ENCODE measurements around the gene UBD. TPM values are rescaled to one million over a fixed set of nuclear protein-coding genes. Genes with fewer than 3 reads are reported as not detected.

Gene UBD
- total and polyA plus RNA-seq, 9 of the 15 experiments (the other 6 are each of a cell fraction or from before 2014, with no cell fraction given) = not detected

- BruUV-seq (replicated peaks) = no TSS peak
- ATAC-seq (no peak), FAIRE-seq (peak; percentile 15), DNase-seq (ENCODE audit: extremely low read depth in 1 of 4, low spot score in 3 of 4) (no peak)
- WGBS (ENCODE audit: insufficient coverage, low coverage, missing lambda C conversion rate) = 14% methylated on average over 4 of the region's 4 CpGs
- no peak overlapping the region for H2AFZ ChIP-seq (ENCODE audit: low read depth, low read length)
- no peak overlapping the region for H3K4me2 ChIP-seq (ENCODE audit: insufficient read depth, low read length)
- intact Hi-C loops (cut with micrococcal nuclease) = no loop called here
- POLR2A ChIA-PET = interaction anchor here (0.6 to 1.8 kb wide), 3 partner anchors 9 to 1616 kb away, joined by 3 to 7 read pairs (median 4); no protein-coding TSS in a partner anchor
- CTCF ChIA-PET (ENCODE audit: low intra/inter-chr PET ratio) = no interaction called here
- H3K9me3 ChIP-seq (replicated peaks; ENCODE audit: control insufficient read depth, insufficient read depth, low read depth, low read length) = no peaks in the 10 kb centered on the region
- no peak overlapping the region for H3K27ac ChIP-seq (ENCODE audit: extremely low read depth, low read depth, low read length)
- H3K9ac ChIP-seq (ENCODE audit: insufficient read depth in 1 of 2, low read depth in 2 of 2, low read length in 2 of 2) = no peak overlapping the region
- no peak overlapping the region for H3K4me3 ChIP-seq
- no peaks in the 10 kb centered on the region for H3K9me1 ChIP-seq (ENCODE audit: control insufficient read depth, insufficient read depth, low read length)
- H3K4me1 ChIP-seq (replicated peaks in 1 of 2; ENCODE audit: control insufficient read depth in 2 of 2, insufficient read depth in 2 of 2, low read length in 2 of 2) = no peaks in the 10 kb centered on the region
- 0 out of 5 replicates have a peak, but pooled peaks cover 3 to 10% of the 10 kb centered on the region in 2 experiments for H3K27me3 ChIP-seq (ENCODE audit: control insufficient read depth in 2 of 2, insufficient read depth in 2 of 2, low read length in 2 of 2)
- H3K79me2 ChIP-seq (ENCODE audit: control insufficient read depth, insufficient read depth, low read length) = no peaks in the 10 kb centered on the region
- in situ Hi-C loops (cut with MboI) = loop anchor here (25.0 kb wide), 1 partner anchor 756 kb away; no protein-coding TSS in a partner anchor
- TF ChIP-seq NFIC (IDR thresholded peaks at IDR 0.05) (peak; percentile 76), TCF3 (CRISPR knock-in tag; IDR thresholded peaks at IDR 0.05) (no peak)
- H3K36me3 ChIP-seq (ENCODE audit: control insufficient read depth, insufficient read depth, low read length) = no peaks in the 10 kb centered on the region
- no peaks in the 10 kb centered on the region; the same call in 1 of the 2 replicates for H4K20me1 ChIP-seq (replicated peaks; ENCODE audit: control insufficient read depth, insufficient read depth, low read length)
Observed at GRCh38 chr6:29593199-29593855, 33.8 kb upstream of the UBD start.

GRCh38 chr6:29591677-29592076, 32.1 kb upstream of the UBD start:
- no peak overlapping the region for H3K4me2 ChIP-seq (ENCODE audit: insufficient read depth, low read length)
- in situ Hi-C loops (cut with MboI) = loop anchor here (25.0 kb wide), 1 partner anchor 754 kb away; no protein-coding TSS in a partner anchor
- ATAC-seq (no peak), DNase-seq (ENCODE audit: extremely low read depth in 1 of 4, low spot score in 3 of 4) (no peak), FAIRE-seq (no peak)
- intact Hi-C loops (cut with micrococcal nuclease) = no loop called here
- H2AFZ ChIP-seq (ENCODE audit: low read depth, low read length) = no peak overlapping the region
- no peaks in the 10 kb centered on the region for H3K9me1 ChIP-seq (ENCODE audit: control insufficient read depth, insufficient read depth, low read length)
- H3K27me3 ChIP-seq (ENCODE audit: control insufficient read depth in 2 of 2, insufficient read depth in 2 of 2, low read length in 2 of 2) = 0 out of 5 replicates have a peak, but pooled peaks cover 3 to 10% of the 10 kb centered on the region in 2 experiments
- no peaks in the 10 kb centered on the region for H3K4me1 ChIP-seq (replicated peaks in 1 of 2; ENCODE audit: control insufficient read depth in 2 of 2, insufficient read depth in 2 of 2, low read length in 2 of 2)
- H3K9ac ChIP-seq (ENCODE audit: insufficient read depth in 1 of 2, low read depth in 2 of 2, low read length in 2 of 2) = no peak overlapping the region
- no peaks in the 10 kb centered on the region for H3K36me3 ChIP-seq (ENCODE audit: control insufficient read depth, insufficient read depth, low read length)
- no TSS peak for BruUV-seq (replicated peaks)
- H4K20me1 ChIP-seq (replicated peaks; ENCODE audit: control insufficient read depth, insufficient read depth, low read length) = no peaks in the 10 kb centered on the region; the same call in 1 of the 2 replicates
- no peaks in the 10 kb centered on the region for H3K79me2 ChIP-seq (ENCODE audit: control insufficient read depth, insufficient read depth, low read length)
- ChIA-PET POLR2A (interaction anchor here (1.8 kb wide), 1 partner anchor 11 kb away, joined by 7 read pairs; no protein-coding TSS in a partner anchor), CTCF (ENCODE audit: low intra/inter-chr PET ratio) (no interaction called here)
- no peak overlapping the region for H3K4me3 ChIP-seq
- WGBS (ENCODE audit: insufficient coverage, low coverage, missing lambda C conversion rate) = 15% methylated on average over 2 of the region's 2 CpGs
- no peak overlapping the region for H3K27ac ChIP-seq (ENCODE audit: extremely low read depth, low read depth, low read length)
- no peaks in the 10 kb centered on the region for H3K9me3 ChIP-seq (replicated peaks; ENCODE audit: control insufficient read depth, insufficient read depth, low read depth, low read length)
- peak; percentile 88 for TF ChIP-seq ZNF316 (IDR thresholded peaks at IDR 0.05)
- TF ChIP-seq ZZZ3 (IDR thresholded peaks at IDR 0.05) = no peak
- TF ChIP-seq ZNF79 (CRISPR knock-in tag; IDR thresholded peaks at IDR 0.05; ENCODE audit: low read depth) = no peak
- peak; percentile 76 for TF ChIP-seq C11orf30 (IDR thresholded peaks at IDR 0.05; ENCODE audit: low read depth)
- TF ChIP-seq CHD1 (IDR thresholded peaks at IDR 0.05; ENCODE audit: low read length) = no peak
- no peak for TF ChIP-seq PREB (CRISPR knock-in tag; IDR thresholded peaks at IDR 0.05)
- no peak for TF ChIP-seq ZNF740 (CRISPR knock-in tag; IDR thresholded peaks at IDR 0.05)
- no peak for TF ChIP-seq ZNF740 (tag; IDR thresholded peaks at IDR 0.05)
- TF ChIP-seq MEF2A (IDR thresholded peaks at IDR 0.05; ENCODE audit: control insufficient read depth, low read depth, low read length) = no peak
- TF ChIP-seq U2AF1 (optimal IDR thresholded peaks at IDR 0.05; ENCODE audit: low read depth, low read length) = no peak
- no peak for TF ChIP-seq ZSCAN32 (CRISPR knock-in tag; IDR thresholded peaks at IDR 0.05)
- no peak for TF ChIP-seq RBM39 (optimal IDR thresholded peaks at IDR 0.05; ENCODE audit: low read depth, low read length)
- TF ChIP-seq LCOR (CRISPR knock-in tag; IDR thresholded peaks at IDR 0.05) = no peak
